ENCODE data around the gene GLRX5.
A peak's percentile ranks its signal among the peaks of the same experiment; 100 is the strongest.

DNA sequence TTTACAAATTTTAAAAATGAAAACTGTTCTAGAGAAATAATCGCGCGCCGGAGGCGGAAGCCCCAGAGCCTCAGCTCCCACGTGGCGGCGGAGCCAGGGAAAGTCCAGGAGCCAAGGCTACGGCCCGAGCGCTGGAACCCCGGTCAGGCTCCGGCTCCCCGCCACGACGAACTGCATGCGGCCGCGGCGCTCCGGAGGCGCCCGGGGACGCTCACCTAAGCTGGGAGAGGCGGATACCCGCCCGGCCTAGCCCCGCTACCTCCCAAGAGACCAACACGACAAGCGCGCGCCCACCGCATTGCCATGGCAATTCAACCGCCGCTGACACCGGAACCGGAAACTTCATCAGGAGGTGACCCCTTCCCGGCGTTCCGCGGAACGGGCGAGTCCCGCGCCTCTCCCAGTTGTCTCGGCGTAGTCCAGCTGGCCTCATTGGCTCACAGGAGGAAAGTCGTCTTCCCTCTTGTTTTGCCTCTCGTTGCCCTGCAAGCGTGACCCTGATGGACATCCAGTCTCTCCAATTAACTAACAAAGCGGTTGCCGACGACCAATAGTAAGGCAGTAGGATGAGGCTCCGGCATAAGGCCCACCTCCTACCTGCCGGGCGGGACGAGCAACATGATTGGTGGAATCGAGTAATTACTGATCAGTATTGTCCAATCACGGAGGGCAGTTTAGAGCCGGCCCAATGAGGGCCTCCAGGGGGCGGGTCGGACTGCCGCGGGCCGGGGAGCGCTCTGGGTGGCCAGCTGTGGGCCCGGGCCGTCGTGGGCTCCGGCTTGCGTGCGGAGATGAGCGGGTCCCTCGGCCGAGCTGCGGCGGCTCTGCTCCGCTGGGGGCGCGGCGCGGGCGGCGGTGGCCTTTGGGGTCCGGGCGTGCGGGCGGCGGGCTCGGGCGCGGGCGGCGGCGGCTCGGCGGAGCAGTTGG lies at the start of gene GLRX5:
- TF ChIP-seq, protein P1, sequence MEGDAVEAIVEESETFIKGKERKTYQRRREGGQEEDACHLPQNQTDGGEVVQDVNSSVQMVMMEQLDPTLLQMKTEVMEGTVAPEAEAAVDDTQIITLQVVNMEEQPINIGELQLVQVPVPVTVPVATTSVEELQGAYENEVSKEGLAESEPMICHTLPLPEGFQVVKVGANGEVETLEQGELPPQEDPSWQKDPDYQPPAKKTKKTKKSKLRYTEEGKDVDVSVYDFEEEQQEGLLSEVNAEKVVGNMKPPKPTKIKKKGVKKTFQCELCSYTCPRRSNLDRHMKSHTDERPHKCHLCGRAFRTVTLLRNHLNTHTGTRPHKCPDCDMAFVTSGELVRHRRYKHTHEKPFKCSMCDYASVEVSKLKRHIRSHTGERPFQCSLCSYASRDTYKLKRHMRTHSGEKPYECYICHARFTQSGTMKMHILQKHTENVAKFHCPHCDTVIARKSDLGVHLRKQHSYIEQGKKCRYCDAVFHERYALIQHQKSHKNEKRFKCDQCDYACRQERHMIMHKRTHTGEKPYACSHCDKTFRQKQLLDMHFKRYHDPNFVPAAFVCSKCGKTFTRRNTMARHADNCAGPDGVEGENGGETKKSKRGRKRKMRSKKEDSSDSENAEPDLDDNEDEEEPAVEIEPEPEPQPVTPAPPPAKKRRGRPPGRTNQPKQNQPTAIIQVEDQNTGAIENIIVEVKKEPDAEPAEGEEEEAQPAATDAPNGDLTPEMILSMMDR (IDR thresholded peaks at IDR 0.05), result peak in 3 of 4 experiments; percentile 3 to 16 (median 11)
- peak in 1 of 2 donors; percentile 67 for TF ChIP-seq POLR2A (IDR thresholded peaks at IDR 0.05)

Data from uterus (tissue), 2 donors.